Measurements from ENCODE around the gene ZBTB20. TPM values are rescaled to one million over a fixed set of nuclear protein-coding genes. Genes with fewer than 3 reads are reported as not detected.

ZBTB20 gene
- total and polyA plus RNA-seq, 12 donors = 2.8 to 167 (median 108) TPM

DNA sequence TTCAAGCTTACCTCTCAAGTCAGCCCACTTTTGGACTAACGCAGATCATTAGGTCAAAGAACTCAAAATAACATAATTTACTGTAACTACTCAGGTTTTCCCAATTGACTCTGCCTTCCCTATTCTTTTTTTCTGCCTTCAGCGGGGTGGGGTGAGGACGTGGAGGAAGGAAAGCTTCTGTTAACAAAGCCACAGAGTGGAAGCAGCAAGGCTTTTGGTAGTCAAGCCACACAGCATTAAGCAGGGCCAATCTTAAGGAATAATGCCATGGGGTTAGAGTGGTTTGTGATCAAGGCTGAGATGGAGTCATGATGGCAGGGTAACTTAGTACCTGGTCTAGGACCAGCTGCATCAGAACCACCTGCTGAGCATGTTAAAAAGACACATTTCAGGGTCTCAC is 575.7 kb downstream of the ZBTB20 start:
- intact Hi-C loops (cut with DNase I) = no loop called here
- no peaks in the 10 kb centered on the region for H3K36me3 ChIP-seq (replicated peaks in 1 of 2)
- H3K9me3 ChIP-seq (replicated peaks in 1 of 3) = no peaks in the 10 kb centered on the region
- no peak for DNase-seq
- no peaks in the 10 kb centered on the region for H3K27me3 ChIP-seq
- whole genome bisulfite sequencing, 4 donors = 89 to 98% (median 94%) methylated on average over 3 of the region's 3 CpGs
- H3K27ac ChIP-seq = no peak overlapping the region
- peaks cover 0 to 9% of the 10 kb centered on the region in 2 donors for H3K4me1 ChIP-seq (replicated peaks in 1 of 2)
- H3K4me3 ChIP-seq = no peak overlapping the region
- TF ChIP-seq POLR2A (IDR thresholded peaks at IDR 0.05) = no peak
- TF ChIP-seq, protein P1, sequence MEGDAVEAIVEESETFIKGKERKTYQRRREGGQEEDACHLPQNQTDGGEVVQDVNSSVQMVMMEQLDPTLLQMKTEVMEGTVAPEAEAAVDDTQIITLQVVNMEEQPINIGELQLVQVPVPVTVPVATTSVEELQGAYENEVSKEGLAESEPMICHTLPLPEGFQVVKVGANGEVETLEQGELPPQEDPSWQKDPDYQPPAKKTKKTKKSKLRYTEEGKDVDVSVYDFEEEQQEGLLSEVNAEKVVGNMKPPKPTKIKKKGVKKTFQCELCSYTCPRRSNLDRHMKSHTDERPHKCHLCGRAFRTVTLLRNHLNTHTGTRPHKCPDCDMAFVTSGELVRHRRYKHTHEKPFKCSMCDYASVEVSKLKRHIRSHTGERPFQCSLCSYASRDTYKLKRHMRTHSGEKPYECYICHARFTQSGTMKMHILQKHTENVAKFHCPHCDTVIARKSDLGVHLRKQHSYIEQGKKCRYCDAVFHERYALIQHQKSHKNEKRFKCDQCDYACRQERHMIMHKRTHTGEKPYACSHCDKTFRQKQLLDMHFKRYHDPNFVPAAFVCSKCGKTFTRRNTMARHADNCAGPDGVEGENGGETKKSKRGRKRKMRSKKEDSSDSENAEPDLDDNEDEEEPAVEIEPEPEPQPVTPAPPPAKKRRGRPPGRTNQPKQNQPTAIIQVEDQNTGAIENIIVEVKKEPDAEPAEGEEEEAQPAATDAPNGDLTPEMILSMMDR (IDR thresholded peaks at IDR 0.05) = no peak

DNA sequence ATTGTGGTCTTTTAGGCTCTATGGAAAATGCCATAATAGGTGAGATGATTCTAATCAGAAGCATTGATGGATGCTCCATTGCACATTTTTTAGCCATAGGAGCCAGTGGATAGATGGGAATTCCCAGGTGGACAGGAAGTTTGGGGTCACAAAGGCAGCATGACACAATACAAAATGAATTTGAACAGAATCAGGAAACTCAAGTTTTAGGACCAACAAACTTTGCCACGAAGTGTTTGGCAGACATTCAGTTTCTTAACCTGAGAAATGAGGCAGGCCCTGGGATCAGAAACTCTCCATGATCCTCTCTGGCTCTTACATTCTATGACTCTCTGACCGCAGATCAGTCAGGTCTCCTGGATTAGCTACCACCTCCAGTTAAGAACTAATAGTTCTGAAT is 577.9 kb downstream of the ZBTB20 start:
- H3K36me3 ChIP-seq (replicated peaks in 1 of 2) = no peaks in the 10 kb centered on the region
- DNase-seq = no peak
- peaks cover 0 to 19% of the 10 kb centered on the region in 2 donors for H3K4me1 ChIP-seq (replicated peaks in 1 of 2)
- TF ChIP-seq, protein P1 (IDR thresholded peaks at IDR 0.05) = no peak
- H3K4me3 ChIP-seq = no peak overlapping the region
- no peaks in the 10 kb centered on the region for H3K27me3 ChIP-seq
- intact Hi-C loops (cut with DNase I) = no loop called here
- no peak overlapping the region for H3K27ac ChIP-seq
- no peaks in the 10 kb centered on the region for H3K9me3 ChIP-seq (replicated peaks in 1 of 3)
- 64 to 80% (median 70%) methylated on average over 2 of the region's 2 CpGs for WGBS, 4 donors

DNA sequence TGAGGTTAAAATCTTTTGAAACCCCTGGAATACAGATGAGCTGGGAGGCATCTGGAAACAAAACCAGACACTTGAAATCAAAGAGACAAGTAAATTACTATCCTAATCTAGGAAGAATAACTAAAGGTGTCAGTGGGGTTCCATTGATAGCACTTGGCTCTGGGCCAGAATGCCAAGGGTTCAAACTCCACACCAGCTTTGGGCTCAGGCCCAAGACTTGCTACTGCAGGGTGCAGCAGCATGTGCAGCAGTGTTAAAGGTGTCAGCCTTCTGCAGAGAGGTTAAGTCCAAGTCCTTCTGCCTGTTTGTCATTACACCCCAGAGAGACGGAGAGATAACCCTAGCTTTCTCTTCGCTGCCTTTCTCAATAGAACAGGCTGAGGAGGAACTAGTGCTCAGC is 579.3 kb downstream of the ZBTB20 start:
- Histone ChIP-seq H3K36me3 (replicated peaks in 1 of 2) (no peaks in the 10 kb centered on the region), H3K4me1 (replicated peaks in 1 of 2) (peaks cover 0 to 21% of the 10 kb centered on the region in 2 donors), H3K9me3 (replicated peaks in 1 of 3) (no peaks in the 10 kb centered on the region), H3K4me3 (no peak overlapping the region), H3K27ac (no peak overlapping the region), H3K27me3 (no peaks in the 10 kb centered on the region)
- no peak for DNase-seq
- intact Hi-C loops (cut with DNase I) = no loop called here
- WGBS, 4 donors = 92 to 100% (median 93%) methylated on average over 2 of the region's 2 CpGs
- TF ChIP-seq, protein P1 (IDR thresholded peaks at IDR 0.05) = no peak
- no peak for TF ChIP-seq POLR2A (IDR thresholded peaks at IDR 0.05)

DNA sequence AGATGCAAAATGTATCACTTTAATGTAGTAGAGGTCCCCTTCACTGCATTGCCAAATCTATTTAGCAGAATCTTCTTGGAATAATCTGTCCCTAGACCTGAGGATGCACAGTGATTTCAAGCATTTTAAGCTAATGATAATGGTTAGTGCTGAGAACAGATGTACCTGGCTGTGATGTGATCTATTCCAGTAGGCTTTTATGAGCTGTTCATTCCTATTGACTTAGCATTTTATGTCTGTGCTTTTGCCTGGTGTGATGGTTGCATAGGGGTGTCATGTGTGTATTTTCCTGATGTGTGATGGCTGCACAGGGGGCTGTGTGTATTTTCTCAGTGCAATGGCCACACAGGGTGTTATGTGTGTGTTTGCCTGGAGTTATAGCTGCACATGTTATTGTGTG is 580.3 kb downstream of the ZBTB20 start:
- H3K36me3 ChIP-seq (replicated peaks in 1 of 2) = no peaks in the 10 kb centered on the region
- no peak overlapping the region for H3K4me3 ChIP-seq
- H3K27me3 ChIP-seq = no peaks in the 10 kb centered on the region
- intact Hi-C loops (cut with DNase I) = no loop called here
- no peak for DNase-seq
- TF ChIP-seq, protein P1 (IDR thresholded peaks at IDR 0.05) = no peak
- no peak for TF ChIP-seq POLR2A (IDR thresholded peaks at IDR 0.05)
- H3K9me3 ChIP-seq (replicated peaks in 1 of 3) = no peaks in the 10 kb centered on the region
- no peak overlapping the region for H3K27ac ChIP-seq
- H3K4me1 ChIP-seq (replicated peaks in 1 of 2) = peaks cover 0 to 23% of the 10 kb centered on the region in 2 donors
